Stimulated activated CD4-positive, alpha-beta T cell treated with anti-CD3 and anti-CD28 coated beads, Interleukin-15, amount 100 ng/mL, for 48 hours (primary cell): ENCODE data around the gene OR11A1.
"Not testable (repeated sequence)": the region's sequence is repeated elsewhere in the genome, so short reads cannot be mapped to it uniquely, and the experiment has no call there.

Experiments
- DNase-seq, 2 donors: peaks; one replicate each; pipeline ENCODE4 v3.0.0-alpha.2; 2020; ENCODE audit warnings: low read depth in 2 of 2

OR11A1 gene

GRCh38 chr6:29478740-29479139 lies 21.9 kb upstream of the OR11A1 start:
- DNase-seq: no peak

GRCh38 chr6:29477923-29478450 lies 21.1 kb upstream of the OR11A1 start:
- no peak for DNase-seq

- no peak for DNase-seq
Observed at GRCh38 chr6:29474996-29475395, 18.1 kb upstream of the OR11A1 start.

GRCh38 chr6:29466241-29466640 lies 9.4 kb upstream of the OR11A1 start:
- no peak for DNase-seq

GRCh38 chr6:29465801-29466200 lies 8.9 kb upstream of the OR11A1 start:
- no peak for DNase-seq

GRCh38 chr6:29465279-29465678 lies 8.4 kb upstream of the OR11A1 start:
- no peak for DNase-seq

GRCh38 chr6:29462022-29462421 lies 5.2 kb upstream of the OR11A1 start:
- no peak for DNase-seq

GRCh38 chr6:29461021-29461814 lies 4.3 kb upstream of the OR11A1 start:
- no peak for DNase-seq

- no peak for DNase-seq
Observed at GRCh38 chr6:29451471-29452193, 5.2 kb downstream of the OR11A1 start.

- DNase-seq: no peak
Observed at GRCh38 chr6:29447670-29448069, 9.2 kb downstream of the OR11A1 start.

- DNase-seq: not testable (repeated sequence)
Observed at GRCh38 chr6:29444031-29444430, 12.8 kb downstream of the OR11A1 start.

- DNase-seq: no peak
Observed at GRCh38 chr6:29442719-29443118, 14.2 kb downstream of the OR11A1 start.

- no peak for DNase-seq
Observed at GRCh38 chr6:29439006-29439405, 17.9 kb downstream of the OR11A1 start, which contains the start of gene OR10C1. Gene OR10C1 (plus strand): TSS chr6:29439306. CDS start chr6:29440016, 710 bp downstream.

GRCh38 chr6:29436730-29437129 lies 20.1 kb downstream of the OR11A1 start:
- not testable (repeated sequence) for DNase-seq

GRCh38 chr6:29426654-29427053 lies 30.2 kb downstream of the OR11A1 start:
- DNase-seq: no peak

- no peak for DNase-seq
Observed at GRCh38 chr6:29425075-29425474, 31.8 kb downstream of the OR11A1 start.

GRCh38 chr6:29424575-29424974 lies 32.3 kb downstream of the OR11A1 start:
- DNase-seq: no peak

GRCh38 chr6:29424168-29424567 lies 32.7 kb downstream of the OR11A1 start:
- no peak for DNase-seq

- DNase-seq: no peak
Observed at GRCh38 chr6:29419516-29419915, 37.4 kb downstream of the OR11A1 start.

GRCh38 chr6:29414588-29414987 lies 42.3 kb downstream of the OR11A1 start, which contains the start of gene OR12D1:
Gene OR12D1 (plus strand): TSS chr6:29414928.
- DNase-seq: no peak

- no peak for DNase-seq
Observed at GRCh38 chr6:29403801-29404200, 53.1 kb downstream of the OR11A1 start.

GRCh38 chr6:29399525-29399924 lies 57.3 kb downstream of the OR11A1 start:
- no peak for DNase-seq

- DNase-seq: no peak
Observed at GRCh38 chr6:29395331-29395730, 61.5 kb downstream of the OR11A1 start, which contains the start of gene OR12D2. Gene OR12D2 (plus strand): TSS chr6:29395631. CDS start chr6:29396700, 1,069 bp downstream.
